Ramos (cell line): ENCODE results near the gene SHROOM3.

Source experiments
- in situ Hi-C: fragments of 300-500 bp; cut with MboI; formaldehyde crosslinking; loops from one replicate; pipeline ENCODE4 v1.14.3; 2022; ENCODE audit warnings: low sequenced_read_pairs; ENCODE audit not compliant: unreplicated experiment

The SHROOM3 gene

GRCh38 chr4:76787898-76788297 is 352.9 kb downstream of the SHROOM3 start:
- in situ Hi-C loops = no loop called here

- in situ Hi-C loops = no loop called here
These were observed 355.3 kb downstream of the SHROOM3 start for GRCh38 chr4:76790377-76790776.

GRCh38 chr4:76791479-76791878 is 356.4 kb downstream of the SHROOM3 start:
- in situ Hi-C loops = no loop called here

GRCh38 chr4:76792418-76792817 is 357.4 kb downstream of the SHROOM3 start:
- in situ Hi-C loops = no loop called here

GRCh38 chr4:76795243-76795642 is 360.2 kb downstream of the SHROOM3 start:
- in situ Hi-C loops = no loop called here

- in situ Hi-C loops = no loop called here
These were observed 364.1 kb downstream of the SHROOM3 start for GRCh38 chr4:76799140-76799539.

GRCh38 chr4:76799718-76800117 is 364.7 kb downstream of the SHROOM3 start:
- in situ Hi-C loops = no loop called here

- in situ Hi-C loops = no loop called here
These were observed 365.9 kb downstream of the SHROOM3 start for GRCh38 chr4:76800902-76801301.

- in situ Hi-C loops = no loop called here
These were observed 366.7 kb downstream of the SHROOM3 start for GRCh38 chr4:76801621-76802235.

GRCh38 chr4:76802236-76803021 is 367.4 kb downstream of the SHROOM3 start:
- in situ Hi-C loops = no loop called here

- in situ Hi-C loops = no loop called here
These were observed 368.5 kb downstream of the SHROOM3 start for GRCh38 chr4:76803522-76803921.

GRCh38 chr4:76804096-76804495 is 369.1 kb downstream of the SHROOM3 start:
- in situ Hi-C loops = no loop called here

- in situ Hi-C loops = no loop called here
These were observed 371.3 kb downstream of the SHROOM3 start for GRCh38 chr4:76806346-76806745.

GRCh38 chr4:76806757-76807156 is 371.7 kb downstream of the SHROOM3 start:
- in situ Hi-C loops = no loop called here

- in situ Hi-C loops = no loop called here
These were observed 374.7 kb downstream of the SHROOM3 start for GRCh38 chr4:76809594-76810305.

GRCh38 chr4:76811604-76812412 is 376.8 kb downstream of the SHROOM3 start:
- in situ Hi-C loops = no loop called here

- in situ Hi-C loops = no loop called here
These were observed 378.0 kb downstream of the SHROOM3 start for GRCh38 chr4:76813070-76813469.

GRCh38 chr4:76821641-76822040 is 386.6 kb downstream of the SHROOM3 start:
- in situ Hi-C loops = no loop called here

GRCh38 chr4:76822303-76822702 is 387.3 kb downstream of the SHROOM3 start:
- in situ Hi-C loops = no loop called here

- in situ Hi-C loops = no loop called here
These were observed 388.5 kb downstream of the SHROOM3 start for GRCh38 chr4:76823495-76823894.

GRCh38 chr4:76830612-76830963 is 395.6 kb downstream of the SHROOM3 start:
- in situ Hi-C loops = no loop called here
